Measurements from ENCODE around the gene IQSEC3.

Gene IQSEC3

DNA sequence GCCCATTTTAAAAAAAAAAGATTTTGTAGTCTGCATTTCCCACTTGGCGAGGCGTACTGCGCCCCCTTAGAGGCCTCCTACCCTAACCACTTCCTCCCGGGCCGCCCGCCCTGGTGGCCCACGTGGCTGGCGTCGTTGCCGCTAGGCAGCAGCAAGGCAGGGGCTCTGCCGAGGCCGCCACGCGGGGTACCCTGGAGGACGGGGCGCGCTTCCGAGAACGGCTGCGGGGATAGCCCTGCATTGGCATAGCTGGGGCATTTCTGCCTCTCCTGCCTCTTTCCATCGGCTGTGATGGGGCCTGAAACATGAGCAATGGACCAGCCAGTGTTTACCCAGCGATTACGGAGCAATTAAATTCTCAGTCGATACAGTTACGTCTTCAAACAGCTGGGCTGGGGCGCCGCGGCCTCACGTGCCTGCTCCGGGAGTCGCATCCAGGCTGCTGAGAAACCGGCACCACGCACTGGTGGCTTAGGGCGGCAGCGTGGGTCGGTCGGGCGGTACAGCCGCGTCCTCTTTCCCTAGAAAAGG is 38.0 kb downstream of the IQSEC3 start (continued):
- TF ChIP-seq, protein P1, sequence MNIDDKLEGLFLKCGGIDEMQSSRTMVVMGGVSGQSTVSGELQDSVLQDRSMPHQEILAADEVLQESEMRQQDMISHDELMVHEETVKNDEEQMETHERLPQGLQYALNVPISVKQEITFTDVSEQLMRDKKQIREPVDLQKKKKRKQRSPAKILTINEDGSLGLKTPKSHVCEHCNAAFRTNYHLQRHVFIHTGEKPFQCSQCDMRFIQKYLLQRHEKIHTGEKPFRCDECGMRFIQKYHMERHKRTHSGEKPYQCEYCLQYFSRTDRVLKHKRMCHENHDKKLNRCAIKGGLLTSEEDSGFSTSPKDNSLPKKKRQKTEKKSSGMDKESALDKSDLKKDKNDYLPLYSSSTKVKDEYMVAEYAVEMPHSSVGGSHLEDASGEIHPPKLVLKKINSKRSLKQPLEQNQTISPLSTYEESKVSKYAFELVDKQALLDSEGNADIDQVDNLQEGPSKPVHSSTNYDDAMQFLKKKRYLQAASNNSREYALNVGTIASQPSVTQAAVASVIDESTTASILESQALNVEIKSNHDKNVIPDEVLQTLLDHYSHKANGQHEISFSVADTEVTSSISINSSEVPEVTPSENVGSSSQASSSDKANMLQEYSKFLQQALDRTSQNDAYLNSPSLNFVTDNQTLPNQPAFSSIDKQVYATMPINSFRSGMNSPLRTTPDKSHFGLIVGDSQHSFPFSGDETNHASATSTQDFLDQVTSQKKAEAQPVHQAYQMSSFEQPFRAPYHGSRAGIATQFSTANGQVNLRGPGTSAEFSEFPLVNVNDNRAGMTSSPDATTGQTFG (tag by site-specific recombination; IDR thresholded peaks at IDR 0.05; ENCODE audit: borderline replicate concordance): no peak
- TF ChIP-seq ZNF548 (tag by site-specific recombination; IDR thresholded peaks at IDR 0.05) (no peak), ZNF76 (tag by site-specific recombination; IDR thresholded peaks at IDR 0.05; ENCODE audit: borderline replicate concordance, low read depth) (peak; percentile 49; the same call in 1 of the 2 replicates), ZNF785 (tag by site-specific recombination; IDR thresholded peaks at IDR 0.05) (no peak), ZNF341 (tag by site-specific recombination; IDR thresholded peaks at IDR 0.05; ENCODE audit: low read depth) (peak; percentile 83), SALL2 (tag by site-specific recombination; IDR thresholded peaks at IDR 0.05; ENCODE audit: borderline replicate concordance) (no peak), BCL11A (tag by site-specific recombination; IDR thresholded peaks at IDR 0.05; ENCODE audit: low read depth) (peak; percentile 71; the same call in 1 of the 2 replicates), TRIM28 (IDR thresholded peaks at IDR 0.05; ENCODE audit: borderline replicate concordance, low read length) (0 out of 2 replicates have a peak, but pooled peaks have one; percentile 12), ZNF664 (tag by site-specific recombination; IDR thresholded peaks at IDR 0.05) (no peak), ZNF248 (tag by site-specific recombination; IDR thresholded peaks at IDR 0.05) (no peak), ZNF501 (tag by site-specific recombination; IDR thresholded peaks at IDR 0.05) (peak; percentile 96), ZNF324 (tag by site-specific recombination; IDR thresholded peaks at IDR 0.05) (peak; percentile 93), ZNF114 (tag by site-specific recombination; IDR thresholded peaks at IDR 0.05) (no peak), ZNF37A (tag by site-specific recombination; IDR thresholded peaks at IDR 0.05) (no peak), ZSCAN16 (tag by site-specific recombination; IDR thresholded peaks at IDR 0.05) (no peak), KLF16 (tag by site-specific recombination; IDR thresholded peaks at IDR 0.05) (peak; percentile 34; the same call in 1 of the 2 replicates), ZNF302 (tag by site-specific recombination; IDR thresholded peaks at IDR 0.05; ENCODE audit: low read depth) (no peak), KLF8 (tag by site-specific recombination; IDR thresholded peaks at IDR 0.05) (peak; percentile 65; the same call in 1 of the 2 replicates), ZXDB (tag by site-specific recombination; IDR thresholded peaks at IDR 0.05) (peak; percentile 95), SP3 (tag by site-specific recombination; IDR thresholded peaks at IDR 0.05) (0 out of 2 replicates have a peak, but pooled peaks have one; percentile 27), ZNF596 (tag by site-specific recombination; IDR thresholded peaks at IDR 0.05) (no peak), ZNF544 (tag by site-specific recombination; IDR thresholded peaks at IDR 0.05) (no peak), ZNF175 (tag by site-specific recombination; IDR thresholded peaks at IDR 0.05) (no peak), ZNF521 (tag by site-specific recombination; IDR thresholded peaks at IDR 0.05) (no peak), ZFP37 (tag by site-specific recombination; IDR thresholded peaks at IDR 0.05) (peak; percentile 44; the same call in 1 of the 2 replicates), ZNF624 (tag by site-specific recombination; IDR thresholded peaks at IDR 0.05) (no peak)
- TF ChIP-seq, protein P2, sequence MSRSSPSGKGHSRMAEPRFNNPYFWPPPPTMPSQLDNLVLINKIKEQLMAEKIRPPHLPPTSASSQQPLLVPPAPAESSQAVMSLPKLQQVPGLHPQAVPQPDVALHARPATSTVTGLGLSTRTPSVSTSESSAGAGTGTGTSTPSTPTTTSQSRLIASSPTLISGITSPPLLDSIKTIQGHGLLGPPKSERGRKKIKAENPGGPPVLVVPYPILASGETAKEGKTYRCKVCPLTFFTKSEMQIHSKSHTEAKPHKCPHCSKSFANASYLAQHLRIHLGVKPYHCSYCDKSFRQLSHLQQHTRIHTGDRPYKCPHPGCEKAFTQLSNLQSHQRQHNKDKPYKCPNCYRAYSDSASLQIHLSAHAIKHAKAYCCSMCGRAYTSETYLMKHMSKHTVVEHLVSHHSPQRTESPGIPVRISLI (tag by site-specific recombination; IDR thresholded peaks at IDR 0.05): peak; percentile 61; the same call in 1 of the 2 replicates
- TF ChIP-seq, protein P3, sequence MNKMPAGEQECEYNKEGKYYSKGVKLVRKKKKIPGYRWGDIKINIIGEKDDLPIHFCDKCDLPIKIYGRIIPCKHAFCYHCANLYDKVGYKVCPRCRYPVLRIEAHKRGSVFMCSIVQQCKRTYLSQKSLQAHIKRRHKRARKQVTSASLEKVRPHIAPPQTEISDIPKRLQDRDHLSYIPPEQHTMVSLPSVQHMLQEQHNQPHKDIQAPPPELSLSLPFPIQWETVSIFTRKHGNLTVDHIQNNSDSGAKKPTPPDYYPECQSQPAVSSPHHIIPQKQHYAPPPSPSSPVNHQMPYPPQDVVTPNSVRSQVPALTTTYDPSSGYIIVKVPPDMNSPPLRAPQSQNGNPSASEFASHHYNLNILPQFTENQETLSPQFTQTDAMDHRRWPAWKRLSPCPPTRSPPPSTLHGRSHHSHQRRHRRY (tag by site-specific recombination; IDR thresholded peaks at IDR 0.05): no peak
- TF ChIP-seq, protein P4, sequence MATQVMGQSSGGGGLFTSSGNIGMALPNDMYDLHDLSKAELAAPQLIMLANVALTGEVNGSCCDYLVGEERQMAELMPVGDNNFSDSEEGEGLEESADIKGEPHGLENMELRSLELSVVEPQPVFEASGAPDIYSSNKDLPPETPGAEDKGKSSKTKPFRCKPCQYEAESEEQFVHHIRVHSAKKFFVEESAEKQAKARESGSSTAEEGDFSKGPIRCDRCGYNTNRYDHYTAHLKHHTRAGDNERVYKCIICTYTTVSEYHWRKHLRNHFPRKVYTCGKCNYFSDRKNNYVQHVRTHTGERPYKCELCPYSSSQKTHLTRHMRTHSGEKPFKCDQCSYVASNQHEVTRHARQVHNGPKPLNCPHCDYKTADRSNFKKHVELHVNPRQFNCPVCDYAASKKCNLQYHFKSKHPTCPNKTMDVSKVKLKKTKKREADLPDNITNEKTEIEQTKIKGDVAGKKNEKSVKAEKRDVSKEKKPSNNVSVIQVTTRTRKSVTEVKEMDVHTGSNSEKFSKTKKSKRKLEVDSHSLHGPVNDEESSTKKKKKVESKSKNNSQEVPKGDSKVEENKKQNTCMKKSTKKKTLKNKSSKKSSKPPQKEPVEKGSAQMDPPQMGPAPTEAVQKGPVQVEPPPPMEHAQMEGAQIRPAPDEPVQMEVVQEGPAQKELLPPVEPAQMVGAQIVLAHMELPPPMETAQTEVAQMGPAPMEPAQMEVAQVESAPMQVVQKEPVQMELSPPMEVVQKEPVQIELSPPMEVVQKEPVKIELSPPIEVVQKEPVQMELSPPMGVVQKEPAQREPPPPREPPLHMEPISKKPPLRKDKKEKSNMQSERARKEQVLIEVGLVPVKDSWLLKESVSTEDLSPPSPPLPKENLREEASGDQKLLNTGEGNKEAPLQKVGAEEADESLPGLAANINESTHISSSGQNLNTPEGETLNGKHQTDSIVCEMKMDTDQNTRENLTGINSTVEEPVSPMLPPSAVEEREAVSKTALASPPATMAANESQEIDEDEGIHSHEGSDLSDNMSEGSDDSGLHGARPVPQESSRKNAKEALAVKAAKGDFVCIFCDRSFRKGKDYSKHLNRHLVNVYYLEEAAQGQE (tag by site-specific recombination; IDR thresholded peaks at IDR 0.05): no peak
- TF ChIP-seq, protein P5, sequence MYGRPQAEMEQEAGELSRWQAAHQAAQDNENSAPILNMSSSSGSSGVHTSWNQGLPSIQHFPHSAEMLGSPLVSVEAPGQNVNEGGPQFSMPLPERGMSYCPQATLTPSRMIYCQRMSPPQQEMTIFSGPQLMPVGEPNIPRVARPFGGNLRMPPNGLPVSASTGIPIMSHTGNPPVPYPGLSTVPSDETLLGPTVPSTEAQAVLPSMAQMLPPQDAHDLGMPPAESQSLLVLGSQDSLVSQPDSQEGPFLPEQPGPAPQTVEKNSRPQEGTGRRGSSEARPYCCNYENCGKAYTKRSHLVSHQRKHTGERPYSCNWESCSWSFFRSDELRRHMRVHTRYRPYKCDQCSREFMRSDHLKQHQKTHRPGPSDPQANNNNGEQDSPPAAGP (tag by site-specific recombination; IDR thresholded peaks at IDR 0.05): peak; percentile 92
- TF ChIP-seq, protein P6, sequence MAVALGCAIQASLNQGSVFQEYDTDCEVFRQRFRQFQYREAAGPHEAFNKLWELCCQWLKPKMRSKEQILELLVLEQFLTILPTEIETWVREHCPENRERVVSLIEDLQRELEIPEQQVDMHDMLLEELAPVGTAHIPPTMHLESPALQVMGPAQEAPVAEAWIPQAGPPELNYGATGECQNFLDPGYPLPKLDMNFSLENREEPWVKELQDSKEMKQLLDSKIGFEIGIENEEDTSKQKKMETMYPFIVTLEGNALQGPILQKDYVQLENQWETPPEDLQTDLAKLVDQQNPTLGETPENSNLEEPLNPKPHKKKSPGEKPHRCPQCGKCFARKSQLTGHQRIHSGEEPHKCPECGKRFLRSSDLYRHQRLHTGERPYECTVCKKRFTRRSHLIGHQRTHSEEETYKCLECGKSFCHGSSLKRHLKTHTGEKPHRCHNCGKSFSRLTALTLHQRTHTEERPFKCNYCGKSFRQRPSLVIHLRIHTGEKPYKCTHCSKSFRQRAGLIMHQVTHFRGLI (tag by site-specific recombination; IDR thresholded peaks at IDR 0.05): peak; percentile 78
